Measurements from ENCODE around the gene TNFRSF4.

DNA sequence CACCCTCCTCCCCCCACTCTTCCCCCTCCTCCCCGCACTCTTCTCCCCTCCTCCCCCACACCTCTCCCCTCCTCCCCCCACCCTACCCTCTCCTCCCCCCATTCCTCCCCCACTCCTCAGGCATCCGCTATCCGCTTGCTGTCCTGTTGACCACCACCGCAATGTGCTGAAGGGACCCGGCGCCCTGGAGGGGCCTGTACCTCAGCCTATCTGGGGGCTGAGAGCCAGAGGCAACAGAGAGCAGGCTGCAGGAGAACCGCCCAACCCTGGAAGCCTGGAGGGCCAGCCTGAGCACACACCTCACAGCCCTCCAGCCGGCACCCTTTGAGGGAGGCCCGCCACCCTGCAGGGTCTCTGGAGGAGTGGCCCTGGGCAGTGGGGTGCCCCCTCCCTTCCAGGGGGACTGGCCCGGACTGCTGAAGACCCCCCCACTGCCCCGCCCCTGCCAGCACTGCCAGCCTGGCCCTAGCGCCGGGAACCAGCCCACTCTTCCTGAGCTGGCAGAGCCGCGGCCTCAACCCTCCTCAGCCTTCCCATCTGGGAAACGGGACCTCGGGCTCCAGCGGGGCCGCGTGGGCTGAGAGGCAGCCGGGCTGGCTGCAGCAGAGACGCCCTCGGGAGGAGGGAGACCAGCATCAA lies 31.3 kb upstream of the TNFRSF4 start:
- TF ChIP-seq, protein P1, sequence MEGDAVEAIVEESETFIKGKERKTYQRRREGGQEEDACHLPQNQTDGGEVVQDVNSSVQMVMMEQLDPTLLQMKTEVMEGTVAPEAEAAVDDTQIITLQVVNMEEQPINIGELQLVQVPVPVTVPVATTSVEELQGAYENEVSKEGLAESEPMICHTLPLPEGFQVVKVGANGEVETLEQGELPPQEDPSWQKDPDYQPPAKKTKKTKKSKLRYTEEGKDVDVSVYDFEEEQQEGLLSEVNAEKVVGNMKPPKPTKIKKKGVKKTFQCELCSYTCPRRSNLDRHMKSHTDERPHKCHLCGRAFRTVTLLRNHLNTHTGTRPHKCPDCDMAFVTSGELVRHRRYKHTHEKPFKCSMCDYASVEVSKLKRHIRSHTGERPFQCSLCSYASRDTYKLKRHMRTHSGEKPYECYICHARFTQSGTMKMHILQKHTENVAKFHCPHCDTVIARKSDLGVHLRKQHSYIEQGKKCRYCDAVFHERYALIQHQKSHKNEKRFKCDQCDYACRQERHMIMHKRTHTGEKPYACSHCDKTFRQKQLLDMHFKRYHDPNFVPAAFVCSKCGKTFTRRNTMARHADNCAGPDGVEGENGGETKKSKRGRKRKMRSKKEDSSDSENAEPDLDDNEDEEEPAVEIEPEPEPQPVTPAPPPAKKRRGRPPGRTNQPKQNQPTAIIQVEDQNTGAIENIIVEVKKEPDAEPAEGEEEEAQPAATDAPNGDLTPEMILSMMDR (IDR thresholded peaks at IDR 0.05 in 8 of 11, conservative IDR thresholded peaks at IDR 0.05 in 3 of 11), result no peak
- TF ChIP-seq POLR2A (IDR thresholded peaks at IDR 0.05) (no peak), POLR2AphosphoS5 (IDR thresholded peaks at IDR 0.05) (no peak)

All from spleen (tissue), 7 donors.